Breast epithelium (tissue), 3 donors: ENCODE results near the gene NIFK.

ENCODE experiments used
- CTCF ChIP-seq, 3 donors: fragments of 450-650 bp; IDR thresholded peaks; one replicate each; pipeline ENCODE4 v1.5.1; 2016 to 2017; ENCODE audit warnings: antibody characterized with exemption in 3 of 3, mild to moderate bottlenecking in 3 of 3, moderate library complexity in 3 of 3
- POLR2A ChIP-seq: fragments of 450-650 bp; IDR thresholded peaks from one replicate; pipeline ENCODE4 v1.6.1; 2016; ENCODE audit warnings: antibody characterized with exemption, mild to moderate bottlenecking, moderate library complexity

DNA sequence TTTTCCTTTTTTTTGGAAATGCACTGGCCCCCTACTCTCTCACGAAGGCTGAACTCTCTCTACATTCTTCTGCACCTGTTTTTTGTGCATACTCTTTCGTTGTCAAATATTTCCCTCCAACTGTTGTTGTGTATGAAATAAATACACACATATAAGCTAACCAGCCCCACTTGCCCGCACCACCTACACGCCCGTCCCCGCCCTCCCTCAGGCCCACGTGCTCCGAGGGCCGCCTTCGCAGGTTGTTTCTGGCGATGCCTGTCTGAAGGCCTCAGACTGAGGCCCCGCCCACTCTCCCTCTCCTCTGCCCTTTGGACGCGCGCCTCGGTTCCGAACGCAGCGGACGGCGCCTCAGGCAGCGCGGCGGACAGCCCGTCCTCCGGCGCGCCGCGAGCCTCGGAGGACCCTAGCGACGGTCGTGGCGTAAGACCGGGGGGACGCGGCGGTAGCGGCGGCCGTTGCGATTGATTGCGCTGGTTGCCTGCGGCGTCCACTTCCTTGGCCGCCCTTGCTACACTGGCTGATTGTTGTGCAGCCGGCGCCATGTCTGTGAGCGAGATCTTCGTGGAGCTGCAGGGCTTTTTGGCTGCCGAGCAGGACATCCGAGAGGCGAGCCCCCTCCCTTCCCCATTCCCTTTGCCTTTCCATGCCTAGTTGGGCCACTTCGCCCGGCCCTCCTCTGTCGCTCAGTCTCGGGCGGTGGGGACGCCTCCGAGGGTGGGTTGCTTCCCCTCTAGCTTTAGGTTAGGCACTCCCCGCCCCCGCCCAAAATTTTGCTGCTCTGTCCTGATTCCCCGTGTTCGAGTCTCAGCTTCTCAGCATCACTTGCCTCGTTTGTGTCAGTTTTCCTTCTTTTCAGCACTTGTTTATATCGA, 18.8 kb upstream of the NIFK start, which contains the start of gene TSN:
- no peak for TF ChIP-seq CTCF (IDR thresholded peaks at IDR 0.05)
- TF ChIP-seq POLR2A: no peak
